UCSD-AML1 (cell line): ENCODE data around the gene ANKRD36.
"Not testable (repeated sequence)": the region's sequence is repeated elsewhere in the genome, so short reads cannot be mapped to it uniquely, and the experiment has no call there.

Experiments
- DNase-seq: peaks from one replicate; lab custom pipeline; 2025; ENCODE audit not compliant: unreplicated experiment; lab: John Stamatoyannopoulos, UW

The ANKRD36 gene

DNA sequence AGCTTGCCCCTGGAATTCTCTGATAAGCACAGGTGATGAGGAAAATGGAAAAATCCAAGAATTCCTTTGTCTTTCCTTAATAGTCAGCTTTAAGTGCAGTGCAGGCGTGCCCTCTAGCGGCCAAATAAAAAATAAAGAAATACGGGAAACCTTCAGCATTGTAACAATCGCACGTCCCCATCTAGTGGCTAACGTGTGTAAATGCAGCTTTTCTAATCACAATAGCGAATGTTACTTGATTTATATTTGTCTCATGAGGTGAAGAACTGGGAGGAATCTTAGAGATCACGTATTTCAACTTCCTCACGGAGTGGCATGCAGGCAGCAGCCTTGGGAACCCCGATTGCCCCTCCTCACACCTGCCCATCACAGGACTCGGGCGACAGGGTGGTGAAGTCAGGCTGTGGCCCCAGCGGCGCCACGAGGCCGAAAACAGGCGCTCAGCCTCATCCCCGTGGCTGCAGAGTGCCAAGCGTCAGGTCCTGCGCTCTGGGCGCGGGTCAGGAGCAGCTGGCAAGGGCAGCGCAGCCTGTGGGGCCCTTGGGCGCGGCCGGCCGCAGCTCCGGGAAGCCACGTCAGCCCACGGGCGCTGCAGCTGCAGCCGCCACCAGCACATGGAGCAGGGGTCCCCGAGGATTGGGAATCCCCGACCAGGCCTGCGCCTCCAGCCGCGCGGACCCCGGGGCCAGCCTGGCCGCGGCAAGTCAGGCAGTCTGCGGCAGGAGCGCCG, 468 bp upstream of the ANKRD36 start:
- not testable (repeated sequence) for DNase-seq

DNA sequence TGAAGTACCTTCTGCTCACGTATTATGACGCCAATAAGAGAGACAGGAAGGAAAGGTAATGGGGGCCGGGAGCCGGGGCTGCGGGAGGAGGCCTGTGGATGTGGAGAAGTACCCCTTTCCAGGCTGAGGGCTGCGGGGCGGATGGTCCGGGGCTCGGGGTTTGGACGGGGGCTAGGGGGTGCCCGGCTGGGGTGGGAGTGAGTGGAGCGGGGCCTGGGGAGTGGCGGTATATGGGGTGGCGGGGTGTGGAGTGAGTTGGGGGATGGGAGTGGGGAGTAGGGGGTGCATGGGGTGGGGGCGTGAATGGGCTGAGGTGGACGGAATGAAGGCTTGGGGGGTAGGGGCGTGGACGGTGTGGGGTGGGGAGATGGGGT, 916 bp downstream of the ANKRD36 start:
- not testable (repeated sequence) for DNase-seq

DNA sequence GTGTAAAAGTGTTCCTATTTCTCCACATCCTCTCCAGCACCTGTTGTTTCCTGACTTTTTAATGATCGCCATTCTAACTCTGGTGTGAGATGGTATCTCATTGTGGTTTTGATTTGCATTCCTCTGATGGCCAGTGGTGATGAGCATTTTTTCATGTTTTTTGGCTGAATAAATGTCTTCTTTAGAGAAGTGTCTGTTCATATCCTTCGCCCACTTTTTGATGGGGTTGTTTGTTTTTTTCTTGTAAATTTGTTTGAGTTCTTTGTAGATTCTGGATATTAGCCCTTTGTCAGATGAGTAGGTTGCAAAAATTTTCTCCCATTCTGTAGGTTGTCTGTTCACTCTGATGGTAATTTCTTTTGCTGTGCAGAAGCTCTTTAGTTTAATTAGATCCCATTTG, 16.1 kb downstream of the ANKRD36 start:
- DNase-seq: not testable (repeated sequence)

DNA sequence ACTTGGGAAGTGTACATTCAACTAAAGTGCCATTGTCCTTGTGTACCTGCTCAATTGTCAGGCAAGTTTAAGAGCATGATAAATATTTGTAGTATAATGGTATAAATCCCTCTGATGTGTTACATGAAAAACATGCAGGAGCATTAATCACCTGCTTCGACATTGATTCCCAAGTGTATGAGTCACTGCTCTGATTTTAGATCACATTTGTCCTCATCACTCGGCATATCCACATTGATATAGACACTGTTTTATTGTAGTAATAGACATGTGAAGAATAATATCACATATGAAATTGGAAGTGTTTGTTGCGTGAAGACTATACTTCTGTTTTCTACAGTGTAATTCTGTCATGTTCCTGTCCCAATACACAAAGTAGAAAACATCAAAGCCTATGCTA, 31.1 kb downstream of the ANKRD36 start:
- not testable (repeated sequence) for DNase-seq

DNA sequence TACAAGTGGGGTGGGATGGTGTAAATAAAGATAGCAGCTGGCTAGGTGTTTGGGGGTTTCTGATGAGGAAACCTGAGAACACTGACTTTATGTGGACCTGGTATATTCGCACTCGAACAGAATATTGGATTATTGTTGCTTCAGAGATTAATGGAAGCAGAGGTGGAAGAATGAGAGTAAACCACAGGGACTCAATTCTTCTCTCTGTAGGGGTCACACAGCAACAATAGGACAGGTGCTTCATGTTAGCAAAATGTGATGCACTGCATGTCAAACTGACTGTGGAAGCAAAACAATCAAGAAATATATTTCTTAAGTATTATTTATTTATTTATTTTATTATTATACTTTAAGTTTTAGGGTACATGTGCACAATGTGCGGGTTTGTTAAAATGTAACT, 53.6 kb downstream of the ANKRD36 start:
- DNase-seq: not testable (repeated sequence)

DNA sequence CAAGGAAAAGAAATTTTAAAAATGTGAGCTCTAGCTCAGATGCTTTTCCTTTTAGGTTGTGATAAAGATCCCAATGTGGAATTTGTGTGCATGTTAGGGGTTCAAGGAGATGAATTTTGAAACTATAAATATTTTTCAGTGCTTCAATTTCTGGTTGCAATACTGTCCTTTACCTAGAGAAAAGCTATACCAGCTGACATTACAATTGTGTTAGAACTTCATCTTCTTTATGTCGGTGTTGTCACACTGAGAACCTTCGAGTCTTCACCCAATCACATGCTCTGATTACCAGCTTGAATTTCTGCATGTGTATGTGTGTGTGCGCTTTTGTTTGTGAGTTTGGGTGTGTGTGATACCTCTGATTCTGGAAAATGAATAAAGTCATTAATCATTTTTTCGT, 55.0 kb downstream of the ANKRD36 start:
- not testable (repeated sequence) for DNase-seq

DNA sequence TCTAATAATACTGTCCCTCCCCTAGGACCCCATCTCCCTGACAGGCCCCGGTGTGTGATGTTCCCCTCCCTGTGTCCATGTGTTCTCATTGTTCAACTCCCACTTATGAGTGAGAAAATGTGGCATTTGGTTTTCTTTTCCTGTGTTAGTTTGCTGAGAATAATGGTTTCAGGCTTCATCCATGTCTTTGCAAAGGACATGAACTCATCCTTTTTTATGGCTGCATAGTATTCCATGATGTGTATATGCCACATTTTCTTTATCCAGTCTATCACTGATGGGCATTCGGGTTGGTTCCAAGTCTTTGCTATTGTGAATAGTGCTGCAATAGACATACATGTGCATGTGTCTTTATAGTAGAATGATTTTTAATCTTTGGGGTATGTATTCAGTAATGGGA, 55.6 kb downstream of the ANKRD36 start:
- not testable (repeated sequence) for DNase-seq

DNA sequence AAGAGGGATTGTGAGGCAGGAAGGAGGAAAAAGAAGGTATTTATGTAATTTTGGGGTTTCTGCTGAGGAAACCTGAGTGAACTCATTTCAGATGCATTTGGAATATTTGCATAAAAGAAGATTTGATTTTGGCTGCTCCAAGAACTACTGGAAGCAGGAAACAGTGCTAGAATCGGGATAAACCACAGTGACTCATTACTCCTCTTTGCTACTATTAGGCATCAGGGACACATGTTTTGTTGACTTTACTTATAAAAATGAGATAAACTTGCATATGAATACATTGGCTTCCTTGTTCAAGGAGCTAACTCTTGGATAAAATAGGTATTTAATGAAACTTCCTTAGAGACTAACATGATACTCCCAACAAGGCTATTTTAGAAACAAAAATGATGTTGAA, 67.4 kb downstream of the ANKRD36 start:
- not testable (repeated sequence) for DNase-seq

DNA sequence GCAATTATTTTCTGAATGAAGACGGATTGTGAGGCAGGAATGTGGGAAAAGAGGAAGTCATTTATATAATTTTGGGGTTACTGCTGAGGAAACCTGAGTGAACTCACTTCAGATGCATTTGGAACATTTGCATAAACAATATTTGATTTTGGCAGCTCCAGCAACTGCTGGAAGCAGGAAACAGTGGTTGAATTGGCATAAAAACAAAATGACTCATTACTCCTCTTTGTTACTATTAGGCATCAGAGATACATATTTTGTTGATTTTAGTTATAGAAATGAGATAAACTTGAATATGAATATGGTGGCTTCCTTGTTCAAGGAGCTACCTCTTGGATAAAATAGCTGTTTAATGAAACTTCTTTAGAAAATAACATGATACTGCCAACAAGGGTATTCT, 82.4 kb downstream of the ANKRD36 start:
- not testable (repeated sequence) for DNase-seq

DNA sequence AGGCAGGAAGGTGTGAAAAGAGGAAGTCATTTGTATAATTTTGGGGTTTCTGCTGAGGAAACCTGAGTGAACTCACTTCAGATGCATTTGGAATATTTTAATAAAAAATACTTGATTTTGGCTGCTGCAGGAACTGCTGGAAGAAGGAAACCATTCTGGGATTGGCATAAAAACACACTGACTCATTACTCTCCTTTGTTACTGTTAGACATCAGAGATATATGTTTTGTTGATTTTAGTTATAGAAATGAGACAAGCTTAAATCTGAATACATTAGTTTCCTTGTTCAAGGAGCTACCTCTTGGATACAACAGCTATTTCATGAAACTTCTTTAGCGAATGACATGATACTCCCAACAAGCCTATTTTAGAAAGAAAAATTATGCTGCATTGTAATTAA, 84.3 kb downstream of the ANKRD36 start:
- DNase-seq: not testable (repeated sequence)

DNA sequence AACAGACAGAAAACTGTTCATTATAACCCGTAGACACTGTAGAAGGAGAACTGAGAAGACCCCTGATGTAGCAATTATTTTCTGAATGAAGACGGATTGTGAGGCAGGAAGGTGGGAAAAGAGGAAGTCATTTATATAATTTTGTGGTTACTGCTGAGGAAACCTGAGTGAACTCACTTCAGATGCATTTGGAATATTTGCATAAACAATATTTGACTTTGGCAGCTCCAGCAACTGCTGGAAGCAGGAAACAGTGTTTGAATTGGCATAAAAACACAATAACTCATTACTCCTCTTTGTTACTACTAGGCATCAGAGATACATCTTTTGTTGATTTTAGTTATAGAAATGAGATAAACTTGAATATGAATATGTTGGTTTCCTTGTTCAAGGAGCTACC, 87.9 kb downstream of the ANKRD36 start:
- not testable (repeated sequence) for DNase-seq

DNA sequence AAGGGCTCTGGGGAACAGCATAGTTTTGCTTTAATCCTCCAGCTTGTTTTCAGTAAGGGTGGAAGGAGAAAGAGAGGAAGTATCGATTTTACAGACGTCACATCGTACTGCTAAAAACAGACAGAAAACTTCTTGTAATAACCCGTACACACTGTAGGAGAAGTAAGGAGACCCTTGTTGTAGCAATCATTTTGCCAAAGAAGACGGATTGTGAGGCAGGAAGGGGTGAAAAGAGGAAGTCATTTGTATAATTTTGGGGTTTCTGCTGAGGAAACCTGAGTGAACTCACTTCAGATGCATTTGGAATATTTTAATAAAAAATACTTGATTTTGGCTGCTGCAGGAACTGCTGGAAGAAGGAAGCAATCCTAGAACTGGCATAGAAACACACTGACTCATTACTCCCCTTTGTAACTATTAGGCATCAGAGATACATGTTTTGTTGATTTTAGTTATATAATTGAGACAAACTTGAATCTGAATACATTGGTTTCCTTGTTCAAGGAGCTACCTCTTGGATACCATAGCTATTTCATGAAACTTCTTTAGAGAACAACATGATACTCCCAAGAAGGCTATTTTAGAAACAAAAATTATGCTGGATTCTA, 89.8 kb downstream of the ANKRD36 start:
- not testable (repeated sequence) for DNase-seq

DNA sequence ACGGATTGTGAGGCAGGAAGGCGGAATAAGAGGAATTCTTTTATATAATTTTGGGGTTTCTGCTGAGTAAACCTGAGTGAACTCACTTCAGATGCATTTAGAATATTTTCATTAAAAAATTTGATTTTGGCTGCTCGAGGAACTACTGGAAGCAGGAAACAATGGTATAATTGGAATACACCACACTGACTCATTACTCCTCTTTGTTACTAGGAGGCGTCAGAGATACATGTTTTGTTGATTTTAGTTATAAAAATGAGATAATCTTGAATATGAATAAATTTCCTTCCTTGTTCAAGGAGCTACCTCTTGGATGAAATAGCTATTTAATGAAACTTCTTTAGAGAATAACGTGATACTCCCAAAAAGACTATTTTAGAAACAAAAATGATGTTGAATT, 97.4 kb downstream of the ANKRD36 start:
- no peak for DNase-seq

DNA sequence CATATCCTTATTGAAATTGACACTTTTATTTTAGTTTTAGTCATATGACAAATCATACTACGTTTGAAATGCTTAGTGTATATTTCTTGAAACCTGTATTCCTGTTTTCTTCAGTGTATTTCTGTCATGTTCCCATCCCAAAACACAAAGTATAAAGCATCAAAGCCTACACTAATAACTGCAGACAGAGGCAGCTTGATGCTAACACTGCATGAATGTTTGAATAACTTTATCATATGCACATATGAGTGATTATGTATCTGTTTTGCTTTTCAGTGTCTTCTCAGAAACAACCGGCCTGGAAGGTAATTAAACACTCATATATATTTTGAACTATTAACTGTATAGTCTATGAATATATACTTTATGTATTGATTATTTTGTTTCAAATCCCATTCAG, 102.1 kb downstream of the ANKRD36 start:
- not testable (repeated sequence) for DNase-seq

DNA sequence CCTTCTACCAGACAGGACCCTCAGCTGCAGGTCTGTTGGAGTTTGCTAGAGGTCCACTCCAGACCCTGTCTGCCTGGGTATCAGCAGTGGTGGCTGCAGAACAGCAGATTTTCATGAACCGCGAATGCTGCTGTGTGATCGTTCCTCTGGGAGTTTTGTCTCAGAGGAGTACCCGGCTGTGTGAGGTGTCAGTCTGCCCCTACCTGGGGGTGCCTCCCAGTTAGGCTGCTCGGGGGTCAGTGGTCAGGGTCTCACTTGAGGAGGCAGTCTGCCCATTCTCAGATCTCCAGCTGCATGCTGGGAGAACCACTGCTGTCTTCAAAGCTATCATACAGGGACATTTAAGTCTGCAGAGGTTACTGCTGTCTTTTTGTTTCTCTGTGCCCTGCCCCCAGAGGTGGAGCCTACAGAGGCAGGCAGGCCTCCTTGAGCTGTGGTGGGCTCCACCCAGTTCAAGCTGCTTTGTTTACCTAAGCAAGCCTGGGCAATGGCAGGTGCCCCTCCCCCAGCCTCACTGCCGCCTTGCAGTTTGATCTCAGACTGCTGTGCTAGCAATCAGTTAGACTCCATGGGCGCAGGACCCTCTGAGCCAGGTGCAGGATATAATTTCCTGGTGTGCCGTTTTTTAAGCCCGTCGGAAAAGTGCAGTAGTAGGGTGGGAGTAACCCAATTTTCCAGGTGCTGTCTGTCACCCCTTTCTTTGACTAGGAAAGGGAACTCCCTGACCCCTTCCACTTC, 118.1 kb downstream of the ANKRD36 start:
- DNase-seq: not testable (repeated sequence)

DNA sequence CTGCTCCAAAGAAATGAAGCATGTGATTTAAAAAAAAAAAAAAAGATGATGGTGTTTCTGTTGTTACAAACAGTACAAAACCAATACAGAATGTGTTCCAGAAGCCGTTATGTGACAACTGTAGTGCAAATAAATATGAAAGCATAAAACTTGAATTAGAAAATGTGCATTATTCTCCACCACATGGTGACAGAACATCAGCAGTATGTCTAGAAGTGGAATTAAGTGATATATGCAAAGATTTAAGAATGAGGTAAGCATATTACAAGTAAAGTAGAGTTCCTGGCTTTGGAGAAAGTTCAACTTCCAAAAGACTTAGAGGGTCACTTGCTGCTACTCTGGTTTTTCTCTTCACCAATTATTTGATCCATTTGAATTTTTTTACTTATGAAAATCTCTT, 120.0 kb downstream of the ANKRD36 start:
- DNase-seq: not testable (repeated sequence)

DNA sequence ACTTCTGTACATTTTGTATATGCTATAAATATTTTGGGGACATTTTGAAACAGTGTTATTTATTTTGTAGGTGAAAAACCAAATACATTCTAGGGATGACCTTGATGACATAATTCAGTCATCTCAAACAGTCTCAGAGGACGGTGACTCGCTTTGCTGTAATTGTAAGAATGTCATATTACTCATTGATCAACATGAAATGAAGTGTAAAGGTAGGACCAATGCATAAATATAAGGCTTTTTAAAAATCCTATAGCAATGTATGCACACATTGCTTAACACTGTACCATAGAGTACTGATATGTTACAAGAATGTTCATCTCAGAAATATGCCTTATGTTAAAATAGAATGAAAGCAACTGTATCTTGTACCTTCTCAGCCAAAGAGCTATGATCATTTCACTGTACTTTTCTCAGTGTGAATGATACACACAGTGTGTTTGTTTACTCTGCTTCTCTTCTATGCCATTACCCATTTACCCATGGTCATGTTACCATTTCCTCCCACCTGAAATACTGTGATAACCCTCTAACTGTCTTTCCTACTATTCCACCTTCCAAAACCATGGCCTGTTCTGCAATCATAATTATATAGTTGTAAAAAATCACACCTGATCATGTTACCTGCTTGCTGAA, 120.8 kb downstream of the ANKRD36 start:
- DNase-seq: not testable (repeated sequence)

DNA sequence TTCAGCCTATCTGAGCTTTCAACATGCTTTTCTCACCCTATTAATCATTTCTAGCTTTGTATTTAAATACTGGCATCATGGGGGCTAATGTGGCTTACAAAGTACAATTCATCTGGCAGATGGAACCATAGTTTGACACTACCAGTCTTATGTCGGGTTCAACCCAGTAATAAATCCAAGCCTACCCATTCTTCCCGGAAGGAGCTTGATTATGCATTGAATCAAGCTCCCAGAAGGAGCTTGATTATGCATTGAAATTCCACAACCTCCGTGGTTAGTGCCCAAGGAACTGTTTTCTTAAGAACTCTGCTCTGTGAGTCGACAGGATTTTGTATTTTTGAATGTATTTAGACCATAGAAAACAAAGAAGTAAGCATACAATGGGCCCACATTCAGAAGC, 148.2 kb downstream of the ANKRD36 start:
- not testable (repeated sequence) for DNase-seq

DNA sequence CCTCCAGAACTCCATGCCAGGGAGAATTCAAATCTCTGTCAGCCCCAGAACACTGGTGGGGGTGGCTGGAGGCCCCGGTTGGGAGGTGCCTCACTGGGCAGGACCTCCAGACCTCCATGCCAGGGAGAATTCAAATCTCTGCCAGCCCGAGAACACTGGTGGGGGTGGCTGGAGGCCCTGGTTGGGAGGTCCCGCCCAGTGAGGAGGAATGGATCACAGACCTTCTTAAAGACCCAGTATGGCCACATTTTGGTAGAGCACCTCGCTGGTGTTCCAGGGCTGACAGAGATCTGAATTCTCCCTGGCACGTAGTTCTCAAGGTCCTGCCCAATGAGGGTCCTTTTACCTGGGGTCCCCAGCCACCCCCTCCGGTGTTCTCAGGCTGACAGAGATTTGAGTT, 153.5 kb downstream of the ANKRD36 start:
- not testable (repeated sequence) for DNase-seq

DNA sequence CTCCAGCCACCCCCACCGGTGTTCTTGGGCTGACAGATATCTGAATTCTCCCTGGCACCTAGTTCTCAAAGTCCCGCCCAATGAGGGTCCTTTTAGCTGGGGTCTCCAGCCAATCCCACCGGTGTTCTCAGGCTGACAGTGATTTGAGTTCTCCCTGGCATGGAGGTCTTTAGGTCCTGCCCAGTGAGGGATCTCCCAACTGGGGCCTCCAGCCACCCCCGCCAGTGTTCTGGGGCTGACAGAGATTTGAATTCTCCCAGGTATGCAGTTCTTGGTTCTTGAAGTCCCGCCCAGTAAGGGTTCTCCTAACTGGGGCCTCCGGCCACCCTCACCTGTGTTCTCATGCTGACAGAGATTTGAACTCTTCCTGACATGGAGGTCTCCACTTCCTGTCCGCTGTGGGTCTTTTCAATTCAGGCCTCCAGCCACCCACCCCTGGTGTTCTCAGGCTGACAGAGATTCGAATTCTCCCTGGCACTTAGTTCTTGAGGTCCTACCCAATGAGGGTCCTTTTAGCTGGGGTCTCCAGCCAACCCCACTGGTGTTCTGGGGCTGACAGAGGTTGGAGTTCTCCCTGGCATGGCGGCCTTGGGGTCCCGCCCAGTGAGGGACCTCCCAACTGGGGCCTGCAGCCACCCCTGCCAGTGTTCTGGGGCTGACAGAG, 154.6 kb downstream of the ANKRD36 start:
- DNase-seq: no peak

DNA sequence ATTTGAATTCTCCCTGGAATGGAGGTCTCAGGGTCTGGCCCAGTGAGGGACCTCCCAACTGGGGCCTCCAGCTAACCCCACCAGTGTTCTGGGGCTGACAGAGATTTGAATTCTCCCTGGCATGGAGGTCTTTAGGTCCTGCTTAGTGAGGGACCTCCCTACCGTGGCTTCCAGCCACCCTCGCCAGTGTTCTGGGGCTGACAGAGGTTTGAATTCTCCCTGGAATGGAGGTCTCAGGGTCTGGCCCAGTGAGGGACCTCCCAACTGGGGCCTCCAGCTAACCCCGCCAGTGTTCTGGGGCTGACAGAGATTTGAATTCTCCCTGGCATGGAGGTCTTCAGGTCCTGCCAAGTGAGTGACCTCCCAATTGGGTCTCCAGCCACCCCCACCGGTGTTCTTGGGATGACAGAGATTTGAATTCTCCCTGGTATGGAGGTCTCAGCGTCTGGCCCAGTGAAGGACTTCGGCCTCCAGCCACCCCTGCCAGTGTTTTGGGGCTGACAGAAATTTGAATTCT, 155.2 kb downstream of the ANKRD36 start:
- not testable (repeated sequence) for DNase-seq
